Measurements from ENCODE around the gene GOLGA8A.
"Not testable (repeated sequence)": the region's sequence is repeated elsewhere in the genome, so short reads cannot be mapped to it uniquely, and the experiment has no call there.

- not testable (repeated sequence) for TF ChIP-seq CTCF (IDR thresholded peaks at IDR 0.05; ENCODE audit: low read length); EZH2 (IDR thresholded peaks at IDR 0.05; ENCODE audit: borderline replicate concordance, low read length)
These were observed 33.7 kb downstream of the GOLGA8A start for GRCh38 chr15:34403899-34404298.

Data from OCI-LY1 (cell line).